ENCODE results near the gene DIS3L2.

Gene DIS3L2

DNA sequence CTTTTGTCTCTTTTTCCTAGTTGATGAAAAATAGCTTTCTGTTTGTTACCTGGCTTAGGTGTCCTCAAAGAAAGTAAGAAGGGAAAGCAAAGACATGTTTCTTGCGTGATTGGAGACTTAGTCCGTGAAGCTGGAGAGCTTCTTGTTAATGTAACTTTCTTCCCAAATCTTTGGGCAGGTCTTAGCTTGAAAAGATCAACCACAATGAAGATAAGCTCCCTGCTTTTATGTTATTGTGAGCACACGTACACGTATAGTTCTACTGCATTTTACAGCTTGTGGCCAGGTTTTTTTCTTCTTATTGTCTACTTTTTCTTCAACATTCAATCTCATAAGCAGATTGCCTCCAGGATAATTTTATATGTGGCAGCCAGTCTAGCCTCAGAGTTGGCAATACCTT, 99.8 kb downstream of the DIS3L2 start:
- no peak for ATAC-seq
- no peak for TF ChIP-seq ISL1 (CRISPR knock-in tag; IDR thresholded peaks at IDR 0.05)
- TF ChIP-seq ZNF565 (CRISPR knock-in tag; conservative IDR thresholded peaks at IDR 0.05; ENCODE audit: low read depth), result no peak
- no peak for TF ChIP-seq TOX (CRISPR knock-in tag; IDR thresholded peaks at IDR 0.05; ENCODE audit: borderline replicate concordance)
- TF ChIP-seq ZNF8 (CRISPR knock-in tag; IDR thresholded peaks at IDR 0.05), result no peak
- no peak for TF ChIP-seq ARNTL (CRISPR knock-in tag; IDR thresholded peaks at IDR 0.05; ENCODE audit: borderline replicate concordance, low read depth)
- no peak for TF ChIP-seq ESRRG (CRISPR knock-in tag; IDR thresholded peaks at IDR 0.05)
- TF ChIP-seq ZC3H10 (CRISPR knock-in tag; IDR thresholded peaks at IDR 0.05), result no peak
- TF ChIP-seq, protein P1, sequence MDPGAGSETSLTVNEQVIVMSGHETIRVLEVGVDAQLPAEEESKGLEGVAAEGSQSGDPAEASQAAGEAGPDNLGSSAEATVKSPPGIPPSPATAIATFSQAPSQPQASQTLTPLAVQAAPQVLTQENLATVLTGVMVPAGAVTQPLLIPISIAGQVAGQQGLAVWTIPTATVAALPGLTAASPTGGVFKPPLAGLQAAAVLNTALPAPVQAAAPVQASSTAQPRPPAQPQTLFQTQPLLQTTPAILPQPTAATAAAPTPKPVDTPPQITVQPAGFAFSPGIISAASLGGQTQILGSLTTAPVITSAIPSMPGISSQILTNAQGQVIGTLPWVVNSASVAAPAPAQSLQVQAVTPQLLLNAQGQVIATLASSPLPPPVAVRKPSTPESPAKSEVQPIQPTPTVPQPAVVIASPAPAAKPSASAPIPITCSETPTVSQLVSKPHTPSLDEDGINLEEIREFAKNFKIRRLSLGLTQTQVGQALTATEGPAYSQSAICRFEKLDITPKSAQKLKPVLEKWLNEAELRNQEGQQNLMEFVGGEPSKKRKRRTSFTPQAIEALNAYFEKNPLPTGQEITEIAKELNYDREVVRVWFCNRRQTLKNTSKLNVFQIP (CRISPR knock-in tag; IDR thresholded peaks at IDR 0.05; ENCODE audit: borderline replicate concordance, low read depth), result no peak
- no peak for TF ChIP-seq PPARA (CRISPR knock-in tag; IDR thresholded peaks at IDR 0.05; ENCODE audit: borderline replicate concordance)

DNA sequence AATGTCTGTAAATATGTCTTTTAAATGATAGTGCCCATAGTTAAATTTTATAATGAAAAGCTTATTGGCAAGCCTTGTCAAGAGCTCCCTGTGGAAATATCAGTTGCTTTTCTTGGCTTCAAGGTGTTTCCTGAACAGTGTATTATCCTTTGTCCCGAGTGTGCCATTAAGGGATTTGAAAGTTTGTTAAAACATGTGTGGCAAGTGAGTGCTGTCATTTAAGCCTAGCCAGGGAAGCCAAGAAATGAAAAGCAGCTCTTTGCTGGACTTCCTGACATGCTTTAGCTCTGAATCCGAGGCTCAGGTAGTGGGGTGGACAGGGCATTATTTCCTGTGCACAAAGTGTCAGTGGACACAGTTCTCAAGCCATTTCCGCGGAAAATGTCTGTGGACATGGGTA, 111.5 kb downstream of the DIS3L2 start:
- no peak for ATAC-seq
- TF ChIP-seq BACH2 (CRISPR knock-in tag; IDR thresholded peaks at IDR 0.05; ENCODE audit: borderline replicate concordance) (no peak), GLIS3 (CRISPR knock-in tag; IDR thresholded peaks at IDR 0.05) (no peak), TOX (CRISPR knock-in tag; IDR thresholded peaks at IDR 0.05; ENCODE audit: borderline replicate concordance) (no peak), ZNF565 (CRISPR knock-in tag; conservative IDR thresholded peaks at IDR 0.05; ENCODE audit: low read depth) (no peak), ZFP30 (CRISPR knock-in tag; IDR thresholded peaks at IDR 0.05) (no peak), RARB (CRISPR knock-in tag; IDR thresholded peaks at IDR 0.05) (no peak), PPARA (CRISPR knock-in tag; IDR thresholded peaks at IDR 0.05; ENCODE audit: borderline replicate concordance) (no peak), ARNTL (CRISPR knock-in tag; IDR thresholded peaks at IDR 0.05; ENCODE audit: borderline replicate concordance, low read depth) (no peak), ZNF8 (CRISPR knock-in tag; IDR thresholded peaks at IDR 0.05) (no peak), OSR1 (CRISPR knock-in tag; IDR thresholded peaks at IDR 0.05) (no peak)
- TF ChIP-seq, protein P2, sequence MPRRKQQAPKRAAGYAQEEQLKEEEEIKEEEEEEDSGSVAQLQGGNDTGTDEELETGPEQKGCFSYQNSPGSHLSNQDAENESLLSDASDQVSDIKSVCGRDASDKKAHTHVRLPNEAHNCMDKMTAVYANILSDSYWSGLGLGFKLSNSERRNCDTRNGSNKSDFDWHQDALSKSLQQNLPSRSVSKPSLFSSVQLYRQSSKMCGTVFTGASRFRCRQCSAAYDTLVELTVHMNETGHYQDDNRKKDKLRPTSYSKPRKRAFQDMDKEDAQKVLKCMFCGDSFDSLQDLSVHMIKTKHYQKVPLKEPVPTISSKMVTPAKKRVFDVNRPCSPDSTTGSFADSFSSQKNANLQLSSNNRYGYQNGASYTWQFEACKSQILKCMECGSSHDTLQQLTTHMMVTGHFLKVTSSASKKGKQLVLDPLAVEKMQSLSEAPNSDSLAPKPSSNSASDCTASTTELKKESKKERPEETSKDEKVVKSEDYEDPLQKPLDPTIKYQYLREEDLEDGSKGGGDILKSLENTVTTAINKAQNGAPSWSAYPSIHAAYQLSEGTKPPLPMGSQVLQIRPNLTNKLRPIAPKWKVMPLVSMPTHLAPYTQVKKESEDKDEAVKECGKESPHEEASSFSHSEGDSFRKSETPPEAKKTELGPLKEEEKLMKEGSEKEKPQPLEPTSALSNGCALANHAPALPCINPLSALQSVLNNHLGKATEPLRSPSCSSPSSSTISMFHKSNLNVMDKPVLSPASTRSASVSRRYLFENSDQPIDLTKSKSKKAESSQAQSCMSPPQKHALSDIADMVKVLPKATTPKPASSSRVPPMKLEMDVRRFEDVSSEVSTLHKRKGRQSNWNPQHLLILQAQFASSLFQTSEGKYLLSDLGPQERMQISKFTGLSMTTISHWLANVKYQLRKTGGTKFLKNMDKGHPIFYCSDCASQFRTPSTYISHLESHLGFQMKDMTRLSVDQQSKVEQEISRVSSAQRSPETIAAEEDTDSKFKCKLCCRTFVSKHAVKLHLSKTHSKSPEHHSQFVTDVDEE (CRISPR knock-in tag; IDR thresholded peaks at IDR 0.05), result no peak
- TF ChIP-seq, protein P3, sequence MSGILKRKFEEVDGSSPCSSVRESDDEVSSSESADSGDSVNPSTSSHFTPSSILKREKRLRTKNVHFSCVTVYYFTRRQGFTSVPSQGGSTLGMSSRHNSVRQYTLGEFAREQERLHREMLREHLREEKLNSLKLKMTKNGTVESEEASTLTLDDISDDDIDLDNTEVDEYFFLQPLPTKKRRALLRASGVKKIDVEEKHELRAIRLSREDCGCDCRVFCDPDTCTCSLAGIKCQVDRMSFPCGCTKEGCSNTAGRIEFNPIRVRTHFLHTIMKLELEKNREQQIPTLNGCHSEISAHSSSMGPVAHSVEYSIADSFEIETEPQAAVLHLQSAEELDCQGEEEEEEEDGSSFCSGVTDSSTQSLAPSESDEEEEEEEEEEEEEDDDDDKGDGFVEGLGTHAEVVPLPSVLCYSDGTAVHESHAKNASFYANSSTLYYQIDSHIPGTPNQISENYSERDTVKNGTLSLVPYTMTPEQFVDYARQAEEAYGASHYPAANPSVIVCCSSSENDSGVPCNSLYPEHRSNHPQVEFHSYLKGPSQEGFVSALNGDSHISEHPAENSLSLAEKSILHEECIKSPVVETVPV (CRISPR knock-in tag; IDR thresholded peaks at IDR 0.05), result no peak
- TF ChIP-seq, protein P4, sequence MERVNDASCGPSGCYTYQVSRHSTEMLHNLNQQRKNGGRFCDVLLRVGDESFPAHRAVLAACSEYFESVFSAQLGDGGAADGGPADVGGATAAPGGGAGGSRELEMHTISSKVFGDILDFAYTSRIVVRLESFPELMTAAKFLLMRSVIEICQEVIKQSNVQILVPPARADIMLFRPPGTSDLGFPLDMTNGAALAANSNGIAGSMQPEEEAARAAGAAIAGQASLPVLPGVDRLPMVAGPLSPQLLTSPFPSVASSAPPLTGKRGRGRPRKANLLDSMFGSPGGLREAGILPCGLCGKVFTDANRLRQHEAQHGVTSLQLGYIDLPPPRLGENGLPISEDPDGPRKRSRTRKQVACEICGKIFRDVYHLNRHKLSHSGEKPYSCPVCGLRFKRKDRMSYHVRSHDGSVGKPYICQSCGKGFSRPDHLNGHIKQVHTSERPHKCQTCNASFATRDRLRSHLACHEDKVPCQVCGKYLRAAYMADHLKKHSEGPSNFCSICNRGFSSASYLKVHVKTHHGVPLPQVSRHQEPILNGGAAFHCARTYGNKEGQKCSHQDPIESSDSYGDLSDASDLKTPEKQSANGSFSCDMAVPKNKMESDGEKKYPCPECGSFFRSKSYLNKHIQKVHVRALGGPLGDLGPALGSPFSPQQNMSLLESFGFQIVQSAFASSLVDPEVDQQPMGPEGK (CRISPR knock-in tag; IDR thresholded peaks at IDR 0.05; ENCODE audit: borderline replicate concordance), result no peak
- TF ChIP-seq, protein P1 (CRISPR knock-in tag; IDR thresholded peaks at IDR 0.05; ENCODE audit: borderline replicate concordance, low read depth), result no peak

DNA sequence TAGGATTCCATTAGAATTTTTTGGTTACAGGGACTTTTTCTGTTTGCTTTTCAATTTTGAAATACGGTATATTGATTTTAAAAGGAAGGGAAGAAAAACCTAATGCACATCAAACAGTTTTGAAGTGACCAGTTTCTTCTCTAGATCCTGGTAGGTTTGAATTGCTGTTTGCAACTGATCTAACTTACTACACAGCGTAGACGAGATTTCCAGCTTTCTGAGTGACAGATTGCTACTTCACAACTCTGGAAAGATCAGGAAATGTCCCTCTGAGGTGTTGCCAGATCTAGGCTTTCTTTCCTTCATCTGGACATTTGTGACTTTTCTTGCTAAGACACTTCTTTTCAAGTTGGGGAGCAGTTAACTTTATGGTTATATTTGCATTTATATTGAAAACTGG, 112.2 kb downstream of the DIS3L2 start:
- no peak for TF ChIP-seq RARB (CRISPR knock-in tag; IDR thresholded peaks at IDR 0.05)
- no peak for TF ChIP-seq ESRRG (CRISPR knock-in tag; IDR thresholded peaks at IDR 0.05)
- no peak for TF ChIP-seq ZC3H10 (CRISPR knock-in tag; IDR thresholded peaks at IDR 0.05)
- TF ChIP-seq, protein P3 (CRISPR knock-in tag; IDR thresholded peaks at IDR 0.05), result no peak
- no peak for TF ChIP-seq PPARA (CRISPR knock-in tag; IDR thresholded peaks at IDR 0.05; ENCODE audit: borderline replicate concordance)
- no peak for TF ChIP-seq ZNF8 (CRISPR knock-in tag; IDR thresholded peaks at IDR 0.05)
- no peak for TF ChIP-seq ARNTL (CRISPR knock-in tag; IDR thresholded peaks at IDR 0.05; ENCODE audit: borderline replicate concordance, low read depth)
- no peak for TF ChIP-seq TOX (CRISPR knock-in tag; IDR thresholded peaks at IDR 0.05; ENCODE audit: borderline replicate concordance)
- TF ChIP-seq, protein P2 (CRISPR knock-in tag; IDR thresholded peaks at IDR 0.05), result no peak
- TF ChIP-seq ZNF70 (CRISPR knock-in tag; IDR thresholded peaks at IDR 0.05), result no peak
- no peak for TF ChIP-seq ZNF565 (CRISPR knock-in tag; conservative IDR thresholded peaks at IDR 0.05; ENCODE audit: low read depth)
- no peak for TF ChIP-seq CSDC2 (CRISPR knock-in tag; IDR thresholded peaks at IDR 0.05)
- no peak for TF ChIP-seq TCF4 (CRISPR knock-in tag; IDR thresholded peaks at IDR 0.05; ENCODE audit: borderline replicate concordance)
- no peak for TF ChIP-seq GLIS3 (CRISPR knock-in tag; IDR thresholded peaks at IDR 0.05)
- TF ChIP-seq ZFP3 (CRISPR knock-in tag; IDR thresholded peaks at IDR 0.05), result no peak
- TF ChIP-seq BACH2 (CRISPR knock-in tag; IDR thresholded peaks at IDR 0.05; ENCODE audit: borderline replicate concordance), result no peak
- no peak for ATAC-seq

Data from SK-N-SH treated with all-trans-retinoic acid at 6 μM for 48 hours (cell line).